Measurements from ENCODE around the gene C11orf42.

GRCh38 chr11:6175440-6175839, 29.9 kb upstream of the C11orf42 start:
- TF ChIP-seq POLR2A (IDR thresholded peaks at IDR 0.05; ENCODE audit: low read length): no peak
- no peak for TF ChIP-seq GATA1 (IDR thresholded peaks at IDR 0.05; ENCODE audit: low read depth, low read length)
